Body of pancreas (tissue), 4 donors: ENCODE measurements around the gene MYO5C. TPM values are rescaled to one million over a fixed set of nuclear protein-coding genes. Genes with fewer than 3 reads are reported as not detected.

Source experiments
- ATAC-seq: fragments of 150-250 bp; one replicate; pipeline ENCODE4 v1.9.1; 2016
- DNase-seq, 4 donors: peaks; one replicate each; pipeline ENCODE4 v3.0.0-alpha.2; 2019
- H3K27ac ChIP-seq, 4 donors: fragments of 200-600 bp; sonication (generic); 1 replicate in 3 of 4; 2 replicates in 1 of 4; pipeline versions ENCODE4 v1.5.1 to v1.6.1; 2016 to 2019; ENCODE audit warnings: mild to moderate bottlenecking in 1 of 4, mixed read lengths in 1 of 4, moderate library complexity in 1 of 4
- H3K27me3 ChIP-seq, 2 donors: fragments of 200-600 bp; sonication (generic); one replicate each; pipeline ENCODE4 v1.6.0; 2016; ENCODE audit warnings: mild to moderate bottlenecking in 1 of 2
- H3K36me3 ChIP-seq, 2 donors: fragments of 200-600 bp; sonication (generic); replicated peaks in 1 of 2; 2 replicates each; pipeline ENCODE4 v1.5.1; 2016; ENCODE audit warnings: low read depth in 2 of 2; ENCODE audit not compliant: insufficient read depth in 1 of 2
- H3K4me1 ChIP-seq: fragments of 200-600 bp; sonication (generic); one replicate; pipeline ENCODE4 v1.6.0; 2016
- H3K4me3 ChIP-seq, 2 donors: fragments of 200-600 bp; sonication (generic); 1 replicate in 1 of 2; 2 replicates in 1 of 2; pipeline ENCODE4 v1.5.1; 2016 to 2019
- H3K9me3 ChIP-seq, 3 donors: fragments of 200-600 bp; sonication (generic); 1 replicate in 2 of 3; 2 replicates in 1 of 3; pipeline ENCODE4 v1.5.1; 2016
- CTCF ChIP-seq, 7 experiments: fragments of 450-650 bp in 4 of 7; fragments of 200-600 bp in 3 of 7; sonication (generic) in 3 of 7; IDR thresholded peaks; one replicate each; pipeline ENCODE4 v1.5.1; 2016 to 2019; ENCODE audit warnings: antibody characterized with exemption in 7 of 7
- POLR2A ChIP-seq, 3 donors: fragments of 450-650 bp; IDR thresholded peaks; one replicate each; pipeline ENCODE4 v1.6.1; 2016; ENCODE audit warnings: antibody characterized with exemption in 3 of 3, mild to moderate bottlenecking in 2 of 3
- WGBS, 2 donors: methylation state at CpG; one replicate each; pipeline ENCODE4 v1.1.5; 2017; 5-methylcytosine and 5-hydroxymethylcytosine counted together
- intact Hi-C: fragments of 100-400 bp; cut with DNase I; formaldehyde crosslinking; loops from one replicate; pipeline ENCODE4 v1.15.1; 2023
- total RNA-seq, 2 donors: library from RNA; depleted of rRNA; stranded (reverse); fragments of >200 nt; gene quantifications; one replicate each; pipeline ENCODE4 v1.1.0, GENCODE V29; 2016

The MYO5C gene
- total RNA-seq, 2 donors from 2014 or later = 34.8 to 76.8 TPM

GRCh38 chr15:52164631-52165265 is 130.9 kb downstream of the MYO5C start:
- Histone ChIP-seq H3K4me1 (no peaks in the 10 kb centered on the region), H3K9me3 (no peaks in the 10 kb centered on the region), H3K36me3 (no peaks in the 10 kb centered on the region), H3K27me3 (no peaks in the 10 kb centered on the region), H3K4me3 (no peak overlapping the region), H3K27ac (no peak overlapping the region)
- WGBS, 2 donors = 83 to 87% methylated on average over 2 of the region's 2 CpGs
- intact Hi-C loops = no loop called here
- ATAC-seq (no peak), DNase-seq (no peak)
- no peak for TF ChIP-seq POLR2A (IDR thresholded peaks at IDR 0.05)
- TF ChIP-seq CTCF (IDR thresholded peaks at IDR 0.05) = no peak

- no peak for ATAC-seq
- no peak for TF ChIP-seq POLR2A (IDR thresholded peaks at IDR 0.05)
- peak in 1 of 7 experiments; percentile 9 for TF ChIP-seq CTCF (IDR thresholded peaks at IDR 0.05)
- no peak for DNase-seq
- Histone ChIP-seq H3K4me3 (no peak overlapping the region), H3K27me3 (no peaks in the 10 kb centered on the region), H3K36me3 (no peaks in the 10 kb centered on the region), H3K27ac (no peak overlapping the region), H3K9me3 (no peaks in the 10 kb centered on the region), H3K4me1 (no peaks in the 10 kb centered on the region)
- WGBS, 2 donors = 91 to 93% methylated on average over 7 to 19 of the region's 19 CpGs
- intact Hi-C loops = no loop called here
Measured at GRCh38 chr15:52163321-52164190, 132.0 kb downstream of the MYO5C start.

GRCh38 chr15:52162876-52163275 is 132.7 kb downstream of the MYO5C start:
- H3K27me3 ChIP-seq = no peaks in the 10 kb centered on the region
- H3K9me3 ChIP-seq = no peaks in the 10 kb centered on the region
- intact Hi-C loops = no loop called here
- H3K36me3 ChIP-seq = no peaks in the 10 kb centered on the region
- peaks cover 6% of the 10 kb centered on the region for H3K4me1 ChIP-seq
- no peak overlapping the region for H3K27ac ChIP-seq
- DNase-seq (no peak), ATAC-seq (no peak)
- 90 to 92% methylated on average over 19 to 22 of the region's 22 CpGs for WGBS, 2 donors
- H3K4me3 ChIP-seq = no peak overlapping the region
- no peak for TF ChIP-seq POLR2A (IDR thresholded peaks at IDR 0.05)
- TF ChIP-seq CTCF (IDR thresholded peaks at IDR 0.05) = no peak

- no peaks in the 10 kb centered on the region for H3K9me3 ChIP-seq
- no peaks in the 10 kb centered on the region for H3K36me3 ChIP-seq
- 77 to 79% methylated on average over 4 of the region's 4 CpGs for WGBS, 2 donors
- ATAC-seq (no peak), DNase-seq (no peak)
- no peak overlapping the region for H3K27ac ChIP-seq
- no peak for TF ChIP-seq POLR2A (IDR thresholded peaks at IDR 0.05)
- H3K4me3 ChIP-seq = no peak overlapping the region
- no peaks in the 10 kb centered on the region for H3K27me3 ChIP-seq
- H3K4me1 ChIP-seq = peaks cover 8% of the 10 kb centered on the region
- intact Hi-C loops = no loop called here
Measured at GRCh38 chr15:52162260-52162659, 133.3 kb downstream of the MYO5C start.

- no peak overlapping the region for H3K27ac ChIP-seq
- no peak overlapping the region for H3K4me3 ChIP-seq
- ATAC-seq = no peak
- H3K27me3 ChIP-seq = no peaks in the 10 kb centered on the region
- no peak for TF ChIP-seq CTCF (IDR thresholded peaks at IDR 0.05)
- intact Hi-C loops = no loop called here
- no peaks in the 10 kb centered on the region for H3K9me3 ChIP-seq
- peaks cover 8% of the 10 kb centered on the region for H3K4me1 ChIP-seq
- no peaks in the 10 kb centered on the region for H3K36me3 ChIP-seq
- DNase-seq = no peak
- WGBS, 2 donors = 95 to 96% methylated on average over 6 to 13 of the region's 13 CpGs
Measured at GRCh38 chr15:52161406-52161966, 134.1 kb downstream of the MYO5C start.
